ENCODE results near the gene CTTNBP2. TPM values are rescaled to one million over a fixed set of nuclear protein-coding genes. Genes with fewer than 3 reads are reported as not detected.

The CTTNBP2 gene
- polyA plus RNA-seq, 1 of the 3 experiments (the other 2 are of a cell fraction), result not detected

DNA sequence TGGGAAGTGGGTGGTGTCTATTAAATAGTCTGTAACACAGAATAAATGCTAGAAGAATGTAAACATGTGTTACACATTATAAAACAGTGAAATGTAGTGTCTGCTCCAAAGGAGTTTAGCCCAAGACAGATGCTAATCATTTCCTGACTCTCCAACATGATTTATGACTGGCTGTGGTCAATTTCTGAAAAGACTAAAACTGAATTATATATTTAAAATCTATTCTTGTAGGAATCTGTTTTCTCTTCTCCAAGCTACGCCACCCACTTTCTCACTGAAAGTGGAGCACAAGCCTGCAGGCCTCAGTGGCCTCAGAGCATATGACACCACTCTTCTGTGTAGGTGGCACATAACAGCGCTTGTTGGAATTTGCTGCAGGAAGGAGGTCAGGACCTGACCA, 44.4 kb downstream of the CTTNBP2 start:
- TF ChIP-seq SMC3 (IDR thresholded peaks at IDR 0.05; ENCODE audit: low read depth, low read length), result no peak
- no peak for TF ChIP-seq ELF1 (IDR thresholded peaks at IDR 0.05)
- no peak for TF ChIP-seq MEF2A (IDR thresholded peaks at IDR 0.05; ENCODE audit: borderline replicate concordance, low read depth)
- no peak for TF ChIP-seq TEAD4 (IDR thresholded peaks at IDR 0.05; ENCODE audit: borderline replicate concordance, insufficient read depth)
- no peak for TF ChIP-seq NFIC (IDR thresholded peaks at IDR 0.05; ENCODE audit: borderline replicate concordance)
- peak; percentile 43; the same call in 1 of the 2 replicates for TF ChIP-seq TCF12 (IDR thresholded peaks at IDR 0.05)
- TF ChIP-seq GATA2 (CRISPR knock-in tag; IDR thresholded peaks at IDR 0.05), result no peak
- no peak for TF ChIP-seq POLR2AphosphoS5 (IDR thresholded peaks at IDR 0.05; ENCODE audit: low read depth, low read length)
- TF ChIP-seq, protein P1, sequence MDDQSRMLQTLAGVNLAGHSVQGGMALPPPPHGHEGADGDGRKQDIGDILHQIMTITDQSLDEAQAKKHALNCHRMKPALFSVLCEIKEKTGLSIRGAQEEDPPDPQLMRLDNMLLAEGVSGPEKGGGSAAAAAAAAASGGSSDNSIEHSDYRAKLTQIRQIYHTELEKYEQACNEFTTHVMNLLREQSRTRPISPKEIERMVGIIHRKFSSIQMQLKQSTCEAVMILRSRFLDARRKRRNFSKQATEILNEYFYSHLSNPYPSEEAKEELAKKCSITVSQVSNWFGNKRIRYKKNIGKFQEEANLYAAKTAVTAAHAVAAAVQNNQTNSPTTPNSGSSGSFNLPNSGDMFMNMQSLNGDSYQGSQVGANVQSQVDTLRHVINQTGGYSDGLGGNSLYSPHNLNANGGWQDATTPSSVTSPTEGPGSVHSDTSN (IDR thresholded peaks at IDR 0.05), result 0 out of 2 replicates have a peak, but pooled peaks have one; percentile 5
- TF ChIP-seq FOXJ3 (CRISPR knock-in tag; IDR thresholded peaks at IDR 0.05), result no peak
- TF ChIP-seq, protein P2, sequence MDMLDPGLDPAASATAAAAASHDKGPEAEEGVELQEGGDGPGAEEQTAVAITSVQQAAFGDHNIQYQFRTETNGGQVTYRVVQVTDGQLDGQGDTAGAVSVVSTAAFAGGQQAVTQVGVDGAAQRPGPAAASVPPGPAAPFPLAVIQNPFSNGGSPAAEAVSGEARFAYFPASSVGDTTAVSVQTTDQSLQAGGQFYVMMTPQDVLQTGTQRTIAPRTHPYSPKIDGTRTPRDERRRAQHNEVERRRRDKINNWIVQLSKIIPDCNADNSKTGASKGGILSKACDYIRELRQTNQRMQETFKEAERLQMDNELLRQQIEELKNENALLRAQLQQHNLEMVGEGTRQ (IDR thresholded peaks at IDR 0.05; ENCODE audit: borderline replicate concordance, low read depth, low read length), result no peak
- no peak for TF ChIP-seq CHD2 (IDR thresholded peaks at IDR 0.05; ENCODE audit: low read length, partially characterized antibody)
- no peak for TF ChIP-seq SIN3A (IDR thresholded peaks at IDR 0.05; ENCODE audit: borderline replicate concordance, low read depth, low read length)

DNA sequence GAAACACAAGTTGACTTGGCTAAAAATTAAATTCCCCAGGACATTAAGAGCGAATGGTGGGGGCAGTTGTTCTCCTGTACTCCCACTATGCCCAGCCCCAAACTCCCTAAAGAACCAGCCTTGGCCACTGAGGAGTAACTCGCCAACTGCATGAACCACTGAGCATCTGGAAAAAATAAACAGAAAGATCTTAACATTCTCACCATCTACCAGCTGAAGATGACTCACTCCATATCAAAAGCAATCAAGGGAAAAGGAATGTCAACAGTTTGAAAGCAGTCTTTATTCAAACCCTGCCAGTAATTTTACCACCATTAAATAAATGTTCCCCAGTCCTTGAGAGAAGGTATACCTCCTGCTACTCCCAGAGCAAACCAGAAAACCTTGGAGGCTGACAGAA, 45.4 kb downstream of the CTTNBP2 start:
- TF ChIP-seq RAD21 (IDR thresholded peaks at IDR 0.05; ENCODE audit: low read length), result no peak
- TF ChIP-seq YY1 (IDR thresholded peaks at IDR 0.05; ENCODE audit: low read depth), result no peak
- 0 out of 4 replicates have a peak, but pooled peaks of 1 of the 2 experiments have one; percentile 13 for TF ChIP-seq EP300 (IDR thresholded peaks at IDR 0.05; ENCODE audit: borderline replicate concordance in 1 of 2, low read depth in 1 of 2, low read length in 1 of 2)
- TF ChIP-seq FOSL2 (IDR thresholded peaks at IDR 0.05; ENCODE audit: borderline replicate concordance, low read depth), result peak; percentile 29; the same call in 1 of the 2 replicates
- TF ChIP-seq, protein P1 (IDR thresholded peaks at IDR 0.05), result peak; percentile 64
- TF ChIP-seq SMC3 (IDR thresholded peaks at IDR 0.05; ENCODE audit: low read depth, low read length), result no peak
- TF ChIP-seq JUND (IDR thresholded peaks at IDR 0.05), result peak; percentile 56
- peak; percentile 88 for TF ChIP-seq TCF12 (IDR thresholded peaks at IDR 0.05)
- H3K4me1 ChIP-seq (ENCODE audit: control insufficient read depth in 1 of 2, insufficient read depth in 2 of 2, low read depth in 1 of 2, low read length in 1 of 2), result peaks cover 0 to 21% of the 10 kb centered on the region in 2 experiments; a peak in 2 of 4 replicates
- no peaks in the 10 kb centered on the region for H3K9me3 ChIP-seq
- no peaks in the 10 kb centered on the region for H3F3A ChIP-seq (replicated peaks; ENCODE audit: insufficient read depth)
- ChIA-PET CTCF (interaction anchor here (0.8 kb wide), 1 partner anchor 11 kb away, joined by 3 read pairs; no protein-coding TSS in a partner anchor), POLR2A (no interaction called here)
- no peaks in the 10 kb centered on the region for H3K36me3 ChIP-seq (replicated peaks in 1 of 2; ENCODE audit: control insufficient read depth in 1 of 2, insufficient read depth in 2 of 2, low read length in 1 of 2)
- H3K4me2 ChIP-seq, result peak overlapping the region; percentile 34; the same call in 1 of the 2 replicates
- H3K27me3 ChIP-seq (ENCODE audit: insufficient read depth), result no peaks in the 10 kb centered on the region
- no peak overlapping the region for H3K4me3 ChIP-seq (ENCODE audit: low read depth in 2 of 2, low read length in 1 of 2)
- H2AFZ ChIP-seq (ENCODE audit: low read depth), result no peak overlapping the region
- 2% methylated on average over 2 of the region's 2 CpGs for WGBS (ENCODE audit: low lambda C conversion rate)
- no peaks in the 10 kb centered on the region for H3K79me2 ChIP-seq (ENCODE audit: insufficient read depth)
- no peak for DNase-seq
- H4K20me1 ChIP-seq (ENCODE audit: insufficient read depth), result peaks cover 2% of the 10 kb centered on the region; the same call in 1 of the 2 replicates
- H3K27ac ChIP-seq (ENCODE audit: low read depth in 2 of 2, low read length in 1 of 2), result no peak overlapping the region
- H3K9ac ChIP-seq, result no peak overlapping the region
- H3K9me2 ChIP-seq, result no peaks in the 10 kb centered on the region

More for the DNA sequence above, 44.4 kb downstream of the CTTNBP2 start:
- ChIA-PET POLR2A (no interaction called here), CTCF (interaction anchor here (0.8 to 1.1 kb wide), 2 partner anchors 10 to 62 kb away, joined by 3 read pairs; no protein-coding TSS in a partner anchor)
- no peak overlapping the region for H3K4me3 ChIP-seq (ENCODE audit: low read depth in 2 of 2, low read length in 1 of 2)
- 13% methylated on average over 2 of the region's 2 CpGs for WGBS (ENCODE audit: low lambda C conversion rate)
- H3K9me3 ChIP-seq, result no peaks in the 10 kb centered on the region
- H3K9me2 ChIP-seq, result no peaks in the 10 kb centered on the region
- H3K36me3 ChIP-seq (replicated peaks in 1 of 2; ENCODE audit: control insufficient read depth in 1 of 2, insufficient read depth in 2 of 2, low read length in 1 of 2), result no peaks in the 10 kb centered on the region
- H4K20me1 ChIP-seq (ENCODE audit: insufficient read depth), result no peaks in the 10 kb centered on the region
- H3K27ac ChIP-seq (ENCODE audit: low read depth in 2 of 2, low read length in 1 of 2), result no peak overlapping the region
- H3K79me2 ChIP-seq (ENCODE audit: insufficient read depth), result no peaks in the 10 kb centered on the region
- DNase-seq, result no peak
- H3K9ac ChIP-seq, result no peak overlapping the region
- no peak overlapping the region for H2AFZ ChIP-seq (ENCODE audit: low read depth)
- H3K27me3 ChIP-seq (ENCODE audit: insufficient read depth), result no peaks in the 10 kb centered on the region
- H3K4me1 ChIP-seq (ENCODE audit: control insufficient read depth in 1 of 2, insufficient read depth in 2 of 2, low read depth in 1 of 2, low read length in 1 of 2), result peaks cover 0 to 21% of the 10 kb centered on the region in 2 experiments; a peak in 2 of 4 replicates
- no peaks in the 10 kb centered on the region for H3F3A ChIP-seq (replicated peaks; ENCODE audit: insufficient read depth)
- peak overlapping the region; percentile 3; the same call in 1 of the 2 replicates for H3K4me2 ChIP-seq
